HG03457 (cell line): ENCODE data around the gene SH3BGRL.
"Not testable (repeated sequence)": the region's sequence is repeated elsewhere in the genome, so short reads cannot be mapped to it uniquely, and the experiment has no call there.

Source experiments
- ATAC-seq: cut with Tn5 transposase; IDR thresholded peaks from one replicate; pipeline ENCODE4 v1.9.1; 2021; ENCODE audit warnings: moderate number of reproducible peaks; ENCODE audit not compliant: unreplicated experiment

The SH3BGRL gene

DNA sequence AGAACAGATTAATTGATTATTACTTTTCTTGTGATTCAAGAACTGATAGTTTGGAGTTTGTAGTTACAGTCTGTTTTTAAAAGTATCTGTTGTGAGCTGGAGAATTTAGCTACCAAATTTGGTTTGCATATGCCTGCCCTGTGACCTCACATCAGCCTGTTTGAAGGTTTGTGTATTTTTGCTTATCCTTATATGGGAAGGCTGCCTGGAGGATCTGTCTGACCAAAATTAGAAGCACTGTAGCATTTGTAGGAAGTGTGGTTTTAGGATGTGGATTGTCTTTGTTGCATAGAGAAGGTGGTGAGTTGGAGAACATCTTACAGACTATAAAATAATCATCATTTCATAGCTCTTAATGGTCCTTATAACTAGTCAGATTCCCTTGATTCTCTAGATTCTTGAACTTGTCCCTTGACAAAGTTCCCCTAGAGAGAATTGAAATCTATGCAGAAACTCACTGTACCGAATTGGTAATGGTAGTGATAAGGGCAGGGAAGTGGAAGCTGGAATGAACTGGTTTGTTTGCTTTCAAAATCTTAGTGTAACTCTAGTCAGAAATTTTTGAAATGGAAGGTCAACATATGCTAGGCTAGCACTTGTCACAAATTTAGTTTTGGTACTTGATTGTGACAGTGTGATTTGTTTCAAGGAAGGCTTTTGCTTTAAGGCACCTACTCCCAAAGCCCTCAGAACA is 57.3 kb downstream of the SH3BGRL start:
- ATAC-seq: no peak

GRCh38 chrX:81259714-81260395 is 58.0 kb downstream of the SH3BGRL start:
- no peak for ATAC-seq

DNA sequence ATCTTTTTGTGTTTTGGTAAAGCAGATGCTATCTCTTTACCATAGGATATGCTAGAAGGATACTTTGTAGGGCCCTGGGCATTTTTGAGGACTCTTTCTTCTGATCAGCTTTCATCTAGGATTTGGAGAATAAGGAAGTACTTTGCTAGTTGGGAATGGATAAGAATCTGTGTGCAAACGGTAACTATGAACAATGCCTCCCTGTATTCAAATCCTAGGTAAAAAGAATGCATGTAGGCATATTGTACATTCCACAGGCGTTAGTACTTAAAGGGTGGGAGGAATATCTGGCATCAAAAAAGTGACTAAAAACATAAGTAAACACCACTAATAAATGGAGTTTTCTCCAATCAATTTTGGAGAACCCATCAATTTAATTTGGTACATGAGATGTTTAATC is 59.7 kb downstream of the SH3BGRL start:
- no peak for ATAC-seq

- ATAC-seq: no peak
Measured at GRCh38 chrX:81263059-81263458, 61.2 kb downstream of the SH3BGRL start.

DNA sequence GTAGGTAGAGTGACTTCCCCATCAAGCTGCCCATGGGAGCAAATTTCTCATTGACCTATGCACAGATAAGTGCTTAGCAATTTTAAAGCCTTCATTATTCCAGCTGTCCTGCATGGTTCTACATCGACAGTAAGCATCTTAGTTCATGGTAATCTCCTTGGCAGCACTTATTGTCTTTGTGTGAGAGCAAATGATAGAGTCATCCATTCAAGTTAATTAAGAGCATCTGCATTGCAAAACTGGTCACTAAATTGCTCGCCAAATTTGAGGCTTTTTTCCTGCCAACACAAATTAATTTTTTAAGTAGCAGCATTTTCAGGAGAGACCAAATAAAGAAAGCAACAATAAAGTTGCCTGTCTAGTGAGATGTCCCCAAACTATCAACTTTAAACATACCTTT is 76.7 kb downstream of the SH3BGRL start:
- no peak for ATAC-seq

DNA sequence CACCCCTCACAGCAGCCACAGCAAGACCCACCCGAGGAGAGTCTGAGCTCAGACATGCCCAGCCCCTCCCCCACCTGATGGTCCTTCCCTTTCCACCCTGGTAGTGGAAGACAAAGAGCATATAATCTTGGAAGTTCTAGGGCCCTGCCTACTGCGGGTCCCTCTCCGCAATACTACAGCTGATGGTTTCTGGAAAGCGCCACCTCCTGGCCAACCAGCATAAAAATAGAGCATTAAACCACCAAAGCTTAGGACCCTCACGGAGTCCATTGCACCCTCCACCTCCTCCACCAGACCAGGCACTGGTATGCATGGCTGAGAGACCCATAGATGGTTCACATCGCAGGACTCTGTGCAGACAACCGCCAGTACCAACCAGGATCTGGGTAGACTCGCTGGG is 78.2 kb downstream of the SH3BGRL start:
- ATAC-seq: no peak

DNA sequence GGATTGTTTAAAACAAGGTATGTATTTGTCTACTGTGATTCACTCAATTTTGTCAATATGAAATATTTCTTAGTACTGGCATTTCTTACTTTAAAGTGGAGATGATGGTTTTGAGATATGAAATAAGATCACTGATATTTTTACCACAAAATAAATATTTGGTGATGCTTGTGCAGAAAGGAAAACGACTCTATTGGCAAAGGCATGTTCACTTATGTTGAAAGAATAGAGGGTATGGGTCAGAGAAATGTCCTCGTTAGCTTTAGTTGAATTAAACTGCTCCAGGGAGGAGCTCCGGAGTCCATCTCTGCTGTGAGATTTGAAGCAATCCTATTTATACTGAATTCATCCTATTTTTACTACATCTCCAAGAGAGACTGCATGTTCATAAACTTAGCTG is 84.2 kb downstream of the SH3BGRL start:
- ATAC-seq: no peak

- ATAC-seq: no peak
Measured at GRCh38 chrX:81286608-81287007, 84.7 kb downstream of the SH3BGRL start.

GRCh38 chrX:81291996-81292395 is 90.1 kb downstream of the SH3BGRL start:
- ATAC-seq: no peak

DNA sequence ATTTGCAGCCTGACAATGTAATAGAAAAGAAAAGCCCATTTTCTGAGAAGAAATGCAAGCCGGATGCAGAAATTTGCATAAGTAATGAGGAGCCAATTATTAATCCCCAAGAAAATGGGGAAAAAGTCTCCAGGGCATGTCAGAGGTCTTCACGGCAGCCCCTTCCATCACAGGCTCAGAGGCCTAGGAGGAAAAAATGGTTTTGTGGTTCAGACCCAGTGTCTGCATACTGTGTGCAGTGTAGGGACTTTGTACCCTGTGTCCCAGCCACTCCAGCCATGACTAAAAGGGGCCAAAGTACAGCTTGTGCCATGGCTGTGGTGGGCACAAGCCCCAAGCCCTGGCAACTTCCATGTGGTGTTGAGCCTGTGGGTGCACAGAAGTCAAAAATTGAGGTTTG is 92.2 kb downstream of the SH3BGRL start:
- no peak for ATAC-seq

DNA sequence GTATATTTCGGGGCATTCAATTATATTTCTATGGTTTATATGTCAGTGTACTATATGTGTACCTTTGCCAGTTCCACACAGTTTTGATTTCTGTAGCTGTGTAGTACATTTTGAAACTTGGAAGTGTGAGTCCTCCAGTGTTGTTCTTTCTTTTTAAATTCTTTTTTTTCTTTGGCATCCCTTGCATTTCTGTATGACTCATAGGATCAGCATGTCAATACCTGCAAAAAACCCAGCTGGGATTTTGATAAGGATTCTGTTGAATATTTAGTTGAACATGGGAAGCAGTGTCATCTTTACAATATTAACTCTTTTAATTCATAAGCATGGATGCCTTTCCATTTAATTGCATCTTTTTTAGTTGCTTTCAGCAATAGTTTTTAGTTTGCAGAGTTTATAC is 100.0 kb downstream of the SH3BGRL start:
- no peak for ATAC-seq

DNA sequence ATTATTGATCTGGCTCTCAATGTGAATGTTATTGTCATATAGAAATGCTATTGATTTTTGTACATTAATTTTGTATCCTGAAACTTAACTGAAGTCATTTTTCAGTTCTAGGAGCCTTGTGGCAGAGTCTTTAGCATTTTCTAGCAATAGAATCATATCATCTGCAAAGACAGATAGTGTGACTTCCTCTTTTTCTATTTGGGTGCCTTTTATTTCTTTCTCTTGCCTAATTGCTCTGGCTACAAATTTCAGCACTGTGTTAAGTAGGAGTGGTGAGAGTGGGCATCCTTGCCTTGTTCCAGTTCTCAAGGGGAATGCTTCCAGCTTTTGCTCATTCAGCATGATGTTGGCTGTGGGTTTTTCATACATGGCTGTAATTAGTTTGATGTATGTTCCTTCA is 102.7 kb downstream of the SH3BGRL start:
- ATAC-seq: no peak

DNA sequence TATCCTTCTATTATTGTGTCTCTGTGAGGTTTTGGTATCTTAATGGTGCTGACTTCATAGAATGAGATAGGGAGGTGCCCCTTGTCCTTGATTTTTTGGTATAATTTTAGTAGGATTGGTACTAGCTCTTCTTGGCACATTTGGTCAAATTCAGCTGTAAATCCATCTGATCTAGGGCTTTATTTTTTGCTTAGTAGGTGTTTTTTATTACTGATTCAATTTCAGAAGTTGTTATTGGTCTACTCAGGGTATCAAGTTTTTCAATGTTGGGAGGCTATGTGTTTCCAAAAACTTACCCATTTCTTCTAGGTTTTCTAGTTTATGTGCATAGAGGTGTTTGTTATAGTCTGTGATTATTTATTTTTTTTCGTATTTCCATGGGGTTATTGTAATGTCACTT is 103.3 kb downstream of the SH3BGRL start:
- ATAC-seq: no peak

DNA sequence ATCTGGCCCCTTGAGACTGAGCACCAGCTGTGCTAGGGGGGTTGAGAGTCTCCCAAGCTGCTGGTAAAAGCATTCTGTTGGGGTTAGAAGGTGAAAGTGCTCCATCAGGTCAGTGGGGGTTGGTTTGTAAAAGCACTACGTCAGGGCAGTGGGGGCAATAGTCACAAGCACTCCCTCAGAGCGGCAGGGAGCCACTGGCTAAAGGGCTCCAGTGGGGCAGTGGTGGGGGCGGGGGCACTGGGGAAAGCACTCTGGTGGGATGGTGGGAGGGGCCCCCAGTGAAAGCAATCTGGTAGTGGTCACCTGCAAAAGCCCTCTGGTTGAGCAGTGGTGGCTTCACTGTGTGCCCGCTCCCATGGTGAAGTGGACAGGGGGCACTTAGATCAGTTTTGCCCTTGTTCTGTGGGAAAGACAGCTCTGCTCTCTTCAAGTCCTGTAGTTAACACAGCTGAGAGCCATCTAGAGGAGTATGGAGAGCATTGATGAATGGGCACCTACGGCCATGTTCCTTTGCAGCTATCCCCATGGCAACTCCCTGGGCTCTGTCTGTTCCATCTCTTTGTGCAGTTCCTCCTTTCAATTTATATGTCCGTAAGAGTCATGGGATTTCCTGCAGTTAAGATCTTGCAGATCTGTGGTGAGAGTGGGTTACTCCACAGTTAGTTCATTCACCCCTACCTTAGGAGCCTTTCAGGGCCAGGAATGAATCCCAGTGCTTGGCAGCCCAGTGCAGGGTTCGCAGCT is 106.4 kb downstream of the SH3BGRL start:
- ATAC-seq: no peak

GRCh38 chrX:81316163-81316562 is 114.3 kb downstream of the SH3BGRL start:
- ATAC-seq: no peak

DNA sequence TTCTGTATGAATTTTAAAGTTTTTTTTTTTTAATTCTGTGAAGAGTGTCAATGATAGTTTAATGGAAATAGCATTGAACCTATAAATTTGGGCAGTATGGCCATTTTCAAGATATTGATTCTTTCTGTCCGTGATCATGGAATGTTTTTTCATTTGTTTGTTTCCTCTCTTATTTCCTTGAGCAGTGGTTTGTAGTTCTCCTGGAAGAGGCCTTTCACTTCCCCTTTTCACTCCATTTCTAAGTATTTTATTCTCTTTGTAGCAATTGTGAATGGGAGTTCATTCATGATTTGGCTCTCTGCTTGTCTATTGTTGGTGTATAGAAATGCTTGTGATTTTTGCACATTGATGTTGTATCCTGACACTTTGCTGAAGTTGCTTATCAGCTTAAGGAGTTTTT is 129.8 kb downstream of the SH3BGRL start:
- not testable (repeated sequence) for ATAC-seq

DNA sequence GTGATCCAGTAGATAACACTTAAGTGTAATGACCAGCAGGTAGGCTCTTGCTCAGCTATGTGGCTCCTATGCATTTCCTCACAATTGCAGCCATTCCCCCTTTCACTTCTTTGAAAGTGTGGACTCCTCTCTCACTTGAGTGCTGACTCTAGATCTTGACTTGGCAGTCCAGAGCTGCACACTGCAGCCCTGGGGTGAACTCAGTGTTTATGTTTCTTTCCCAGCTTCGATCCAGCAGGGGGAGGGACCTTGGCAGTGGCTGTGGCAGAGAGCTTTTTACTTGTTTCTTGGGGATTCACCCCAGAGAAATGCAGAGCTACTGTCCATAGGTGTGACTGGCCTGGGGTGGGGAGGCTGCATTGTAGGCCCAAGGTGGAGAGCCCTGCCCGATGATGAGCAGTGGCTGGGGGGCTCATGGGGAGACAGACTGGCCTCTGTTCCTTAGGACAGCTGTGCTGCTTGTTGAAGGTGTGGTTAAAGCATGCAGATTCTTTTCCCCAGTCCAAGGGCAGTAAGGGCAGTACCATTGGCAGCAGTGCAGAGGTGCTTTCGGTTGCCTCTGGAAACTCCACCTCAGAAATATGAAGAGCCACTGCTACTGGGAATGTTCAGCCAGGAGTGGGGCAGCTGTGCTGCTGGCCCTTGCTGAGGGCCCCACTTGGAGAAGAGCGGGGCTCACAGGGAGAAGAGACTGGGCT is 134.7 kb downstream of the SH3BGRL start:
- ATAC-seq: no peak

DNA sequence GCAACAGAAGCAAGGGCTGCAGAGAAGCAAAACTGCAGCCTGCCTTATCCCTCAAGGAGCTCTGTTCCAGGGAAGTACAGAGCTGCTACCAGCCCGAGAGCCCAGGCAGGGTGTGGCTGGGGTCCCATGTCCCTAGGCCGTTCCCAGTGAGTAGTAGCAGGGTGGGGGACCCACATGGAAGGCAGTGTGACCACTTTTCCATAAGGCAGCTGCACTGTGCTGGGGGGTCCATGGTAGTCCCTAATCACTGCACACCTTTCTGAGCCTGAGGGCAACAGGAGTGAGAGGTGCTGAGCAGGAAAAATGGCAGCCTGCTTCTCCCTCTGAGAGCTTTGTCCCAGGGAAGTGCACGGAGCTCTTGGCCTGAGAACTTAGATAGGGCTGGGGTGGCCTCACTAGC is 135.9 kb downstream of the SH3BGRL start:
- no peak for ATAC-seq

DNA sequence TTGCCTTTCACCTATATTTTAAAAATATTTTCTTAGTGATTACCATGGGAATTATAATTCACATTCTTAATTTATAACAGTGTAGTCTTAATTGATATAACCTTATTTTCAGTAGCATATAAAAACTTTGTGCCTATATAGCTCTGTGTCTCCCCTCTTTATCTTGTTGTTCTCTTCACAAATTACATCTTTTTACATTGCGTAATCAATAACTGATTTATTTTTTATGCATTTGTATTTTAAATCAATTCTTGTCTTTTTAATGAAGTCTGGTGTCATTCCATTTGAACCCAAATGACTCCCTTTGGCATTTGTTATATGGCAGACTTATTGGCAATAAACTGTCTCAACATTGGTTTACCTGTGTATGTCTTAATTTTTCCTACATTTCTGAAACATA is 137.0 kb downstream of the SH3BGRL start:
- no peak for ATAC-seq

- not testable (repeated sequence) for ATAC-seq
Measured at GRCh38 chrX:81345296-81345695, 143.4 kb downstream of the SH3BGRL start.
